ENCODE results near the gene CNTN1. TPM values are rescaled to one million over a fixed set of nuclear protein-coding genes. Genes with fewer than 3 reads are reported as not detected.

The CNTN1 gene
- total RNA-seq, 1 experiment from 2014 or later, result 6.5 TPM

GRCh38 chr12:40959041-40959440 lies 266.8 kb downstream of the CNTN1 start:
- Histone ChIP-seq H3K27ac (ENCODE audit: insufficient read length, low read depth, low read length) (no peak overlapping the region), H3K79me1 (ENCODE audit: insufficient read depth, low read depth, low read length, poor library complexity, severe bottlenecking) (no peaks in the 10 kb centered on the region), H3K9me3 (ENCODE audit: control insufficient read depth, low read depth, low read length) (no peaks in the 10 kb centered on the region), H3K14ac (ENCODE audit: insufficient read depth, low read length) (no peak overlapping the region), H2BK20ac (ENCODE audit: low read depth, low read length, poor library complexity, severe bottlenecking) (no peak overlapping the region), H3K56ac (ENCODE audit: insufficient read length, low read depth, low read length) (no peak overlapping the region), H3K23ac (ENCODE audit: insufficient read length, low read depth, low read length) (no peak overlapping the region), H2AK5ac (ENCODE audit: insufficient read length, low read length) (no peak overlapping the region), H2BK15ac (ENCODE audit: low read depth, low read length) (no peak overlapping the region), H2AFZ (ENCODE audit: low read length) (no peak overlapping the region), H3K23me2 (ENCODE audit: insufficient read length, low read depth, low read length, poor library complexity, severe bottlenecking) (no peaks in the 10 kb centered on the region), H4K5ac (ENCODE audit: insufficient read length, low read depth, low read length) (no peak overlapping the region), H3K4ac (ENCODE audit: low read depth, low read length) (no peak overlapping the region), H3K4me1 (ENCODE audit: insufficient read depth, low read length) (no peaks in the 10 kb centered on the region), H3K79me2 (ENCODE audit: insufficient read depth, low read length) (no peaks in the 10 kb centered on the region), H4K8ac (replicated peaks; ENCODE audit: insufficient read length, low read depth, low read length) (no peak overlapping the region), H2BK120ac (ENCODE audit: low read depth, low read length, poor library complexity, severe bottlenecking) (no peak overlapping the region), H3T11ph (ENCODE audit: low read length) (no peak overlapping the region), H4K20me1 (ENCODE audit: control insufficient read depth, insufficient read depth, insufficient read length) (no peaks in the 10 kb centered on the region), H4K91ac (ENCODE audit: insufficient read length, low read depth, low read length) (no peak overlapping the region), H2BK5ac (ENCODE audit: insufficient read length, low read length) (no peak overlapping the region), H2BK12ac (ENCODE audit: insufficient read length, low read depth, low read length) (no peak overlapping the region), H3K9ac (ENCODE audit: extremely low read depth, insufficient read length, low read length) (no peak overlapping the region), H3K4me2 (ENCODE audit: insufficient read depth, insufficient read length, low read length) (no peak overlapping the region), H3K18ac (ENCODE audit: insufficient read length, low read depth, low read length) (no peak overlapping the region), H3K27me3 (ENCODE audit: insufficient read depth, low read length) (no peaks in the 10 kb centered on the region)
- H3K27me3 Mint-ChIP-seq (ENCODE audit: low read depth), result no peaks in the 10 kb centered on the region; the same call in 1 of the 2 replicates
- H3K27ac Mint-ChIP-seq, result no peak overlapping the region
- H3K4me1 Mint-ChIP-seq, result peaks cover 0 to 2% of the 10 kb centered on the region in 2 experiments; a peak in 1 of 4 replicates
- WGBS (ENCODE audit: extremely low coverage, insufficient read length, low lambda C conversion rate), result no CpG with 5 or more reads among the region's 2 CpGs
- H3K4me3 Mint-ChIP-seq, result no peak overlapping the region
- TF ChIP-seq CTCF (conservative IDR thresholded peaks at IDR 0.05), result no peak
- DNase-seq, result no peak
- no peaks in the 10 kb centered on the region for H3K36me3 Mint-ChIP-seq (ENCODE audit: insufficient read depth in 1 of 3, low read depth in 3 of 3)
- no peaks in the 10 kb centered on the region for H3K9me3 Mint-ChIP-seq

All from H9 (cell line).